SU-DHL-6 (cell line): ENCODE measurements around the gene GSTO2.

ENCODE experiments used
- EZH2phosphoT487 ChIP-seq: fragments of 200-600 bp; sonication (generic), shearing (Covaris generic); conservative IDR thresholded peaks from 2 replicates; pipeline ENCODE4 v1.6.1; 2018; ENCODE audit warnings: mild to moderate bottlenecking, antibody characterized with exemption, low read length, moderate library complexity, mixed read lengths
- TF ChIP-seq, protein P1 (sequence below): fragments of 200-600 bp; sonication (generic); IDR thresholded peaks from one replicate; pipeline ENCODE4 v1.5.1; 2017; ENCODE audit warnings: antibody characterized with exemption, mild to moderate bottlenecking, low read length, moderate library complexity; ENCODE audit not compliant: insufficient read depth, poor library complexity, severe bottlenecking

DNA sequence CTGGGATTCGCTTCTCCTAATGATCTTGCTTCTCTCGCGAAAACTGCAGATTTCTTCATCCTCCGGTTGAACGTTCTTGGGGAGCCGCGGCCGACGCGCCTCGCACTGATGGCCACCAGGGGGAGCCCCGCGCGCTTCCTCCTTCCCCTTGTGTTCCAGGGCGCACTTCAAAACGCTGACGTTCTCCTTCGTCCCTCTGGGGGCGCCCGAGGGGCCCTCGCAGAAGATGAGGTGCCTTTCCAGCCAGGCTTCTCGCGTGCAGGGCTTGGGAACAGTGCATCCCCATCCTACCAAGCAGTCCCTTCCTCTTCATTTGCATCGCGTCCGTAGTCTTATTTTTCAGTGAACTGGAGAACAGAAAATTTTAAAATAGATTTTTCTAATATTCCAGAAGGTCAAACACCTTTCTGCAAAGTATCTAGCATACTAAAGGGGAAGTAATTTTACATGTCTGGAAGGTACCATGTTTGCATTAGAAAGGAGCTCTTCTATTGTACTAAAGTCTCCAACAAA is 22.5 kb downstream of the GSTO2 start:
- TF ChIP-seq, protein P1, sequence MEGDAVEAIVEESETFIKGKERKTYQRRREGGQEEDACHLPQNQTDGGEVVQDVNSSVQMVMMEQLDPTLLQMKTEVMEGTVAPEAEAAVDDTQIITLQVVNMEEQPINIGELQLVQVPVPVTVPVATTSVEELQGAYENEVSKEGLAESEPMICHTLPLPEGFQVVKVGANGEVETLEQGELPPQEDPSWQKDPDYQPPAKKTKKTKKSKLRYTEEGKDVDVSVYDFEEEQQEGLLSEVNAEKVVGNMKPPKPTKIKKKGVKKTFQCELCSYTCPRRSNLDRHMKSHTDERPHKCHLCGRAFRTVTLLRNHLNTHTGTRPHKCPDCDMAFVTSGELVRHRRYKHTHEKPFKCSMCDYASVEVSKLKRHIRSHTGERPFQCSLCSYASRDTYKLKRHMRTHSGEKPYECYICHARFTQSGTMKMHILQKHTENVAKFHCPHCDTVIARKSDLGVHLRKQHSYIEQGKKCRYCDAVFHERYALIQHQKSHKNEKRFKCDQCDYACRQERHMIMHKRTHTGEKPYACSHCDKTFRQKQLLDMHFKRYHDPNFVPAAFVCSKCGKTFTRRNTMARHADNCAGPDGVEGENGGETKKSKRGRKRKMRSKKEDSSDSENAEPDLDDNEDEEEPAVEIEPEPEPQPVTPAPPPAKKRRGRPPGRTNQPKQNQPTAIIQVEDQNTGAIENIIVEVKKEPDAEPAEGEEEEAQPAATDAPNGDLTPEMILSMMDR: peak; percentile 99
- TF ChIP-seq EZH2phosphoT487: no peak
